GM21717 (cell line): ENCODE data around the gene DPF3.

Experiments
- ATAC-seq: cut with Tn5 transposase; IDR thresholded peaks from one replicate; pipeline ENCODE4 v1.9.1; 2021; ENCODE audit warnings: mild to moderate bottlenecking, moderate library complexity; ENCODE audit not compliant: unreplicated experiment

The DPF3 gene

DNA sequence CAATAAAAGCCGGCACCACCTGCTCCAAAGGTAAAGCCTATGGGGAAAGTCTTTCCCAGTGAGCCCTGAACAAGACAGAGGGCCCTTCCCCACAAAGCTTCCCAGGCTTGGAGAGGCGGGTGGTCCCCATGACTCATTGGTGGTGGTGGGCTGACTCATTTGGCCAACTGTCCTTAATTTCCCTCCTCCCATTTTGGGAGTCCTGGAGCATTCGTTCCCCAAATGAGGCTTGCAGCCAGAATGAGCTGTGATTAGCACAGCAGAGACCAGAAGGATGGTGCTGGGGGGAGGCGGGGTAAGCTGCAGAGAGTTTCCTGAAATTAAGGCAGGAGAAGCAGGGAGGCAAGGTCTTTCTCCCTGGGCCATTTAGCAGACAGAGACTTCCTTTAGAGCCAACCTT, 241.7 kb downstream of the DPF3 start:
- ATAC-seq, result no peak

DNA sequence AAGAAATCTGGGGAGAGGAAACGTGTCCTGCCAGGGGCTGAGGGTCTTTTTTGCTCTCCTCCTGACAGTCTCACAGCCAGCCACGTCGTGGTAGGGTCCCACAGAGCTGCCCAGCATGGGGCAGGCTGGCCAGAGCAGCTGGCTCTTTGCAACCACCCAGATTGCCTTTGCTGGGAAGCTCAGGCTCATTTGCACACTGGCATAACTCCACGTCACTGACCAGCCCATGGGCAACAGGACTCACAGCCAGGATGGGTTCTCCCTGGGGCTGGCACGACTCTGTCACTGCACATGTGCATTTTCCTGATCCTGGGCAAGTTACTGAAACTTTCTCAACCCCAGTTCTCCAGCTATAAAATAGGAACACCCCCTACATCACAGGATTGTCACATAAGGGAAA, 242.2 kb downstream of the DPF3 start:
- no peak for ATAC-seq

DNA sequence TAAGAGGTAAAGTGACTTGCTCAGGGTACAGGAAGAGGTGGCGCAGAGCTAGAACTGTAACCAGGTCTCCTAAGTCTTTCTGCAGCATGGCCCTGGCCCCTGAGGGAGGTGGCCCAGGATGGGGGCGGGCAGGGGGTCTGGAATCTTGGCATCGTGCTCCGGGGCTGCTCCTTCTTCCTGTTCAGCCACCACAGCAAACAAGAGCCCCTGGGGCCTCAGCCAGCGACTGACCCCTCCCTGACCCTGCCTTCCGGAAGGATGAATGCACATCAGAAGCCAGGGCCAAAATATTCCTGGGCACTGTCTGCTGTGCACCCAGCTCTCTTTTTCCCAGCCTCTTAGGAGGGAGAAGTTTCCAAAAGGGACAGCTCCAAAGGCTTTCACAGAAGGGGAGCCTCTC, 242.8 kb downstream of the DPF3 start:
- no peak for ATAC-seq

DNA sequence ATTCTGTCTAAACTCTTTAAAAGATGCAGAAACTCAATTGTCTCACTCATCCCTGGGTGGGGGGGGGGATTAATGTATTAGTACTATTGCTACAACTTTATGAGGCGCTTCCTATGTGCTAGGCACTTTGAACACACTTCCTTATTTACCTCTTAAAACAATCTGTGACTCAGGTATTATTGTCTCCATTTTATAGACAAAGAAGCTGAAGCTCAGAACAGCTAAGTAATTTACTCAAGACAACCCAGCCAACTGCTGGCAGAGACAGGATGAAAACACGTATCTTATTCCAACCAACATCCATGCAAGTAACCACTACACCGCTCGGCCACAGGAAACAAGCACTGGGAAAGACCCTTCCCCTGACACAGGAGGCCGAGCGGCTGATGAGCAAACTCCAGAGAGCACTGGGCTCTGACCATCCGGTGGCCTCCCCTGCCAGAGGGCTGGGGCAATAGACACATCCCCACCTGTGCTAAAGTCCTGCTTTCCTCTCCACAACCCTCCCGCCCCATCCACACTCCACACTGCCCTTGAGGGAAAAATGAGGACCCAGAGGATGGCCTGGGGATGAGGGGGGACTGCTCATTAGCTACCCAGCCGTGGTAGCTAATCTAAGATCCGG, 244.2 kb downstream of the DPF3 start:
- ATAC-seq, result no peak

DNA sequence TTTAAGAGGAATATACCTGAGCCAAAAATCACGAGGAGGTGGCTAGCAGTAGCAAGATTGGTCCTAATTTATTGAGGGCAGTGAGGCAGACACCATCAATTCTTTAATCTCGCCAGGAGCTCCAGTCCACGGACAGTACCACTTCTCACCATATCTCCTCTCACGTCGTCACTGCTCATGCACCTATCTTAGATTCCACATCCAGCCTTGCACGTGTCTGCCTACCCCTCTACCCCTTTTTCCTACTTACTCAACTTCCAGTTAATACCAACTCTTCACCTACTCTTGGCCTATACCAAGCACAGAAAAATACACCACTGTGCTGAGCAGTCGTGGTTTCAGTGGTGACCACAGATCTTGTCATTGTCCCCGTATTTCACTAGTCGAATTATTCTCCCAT, 246.1 kb downstream of the DPF3 start:
- ATAC-seq, result no peak

DNA sequence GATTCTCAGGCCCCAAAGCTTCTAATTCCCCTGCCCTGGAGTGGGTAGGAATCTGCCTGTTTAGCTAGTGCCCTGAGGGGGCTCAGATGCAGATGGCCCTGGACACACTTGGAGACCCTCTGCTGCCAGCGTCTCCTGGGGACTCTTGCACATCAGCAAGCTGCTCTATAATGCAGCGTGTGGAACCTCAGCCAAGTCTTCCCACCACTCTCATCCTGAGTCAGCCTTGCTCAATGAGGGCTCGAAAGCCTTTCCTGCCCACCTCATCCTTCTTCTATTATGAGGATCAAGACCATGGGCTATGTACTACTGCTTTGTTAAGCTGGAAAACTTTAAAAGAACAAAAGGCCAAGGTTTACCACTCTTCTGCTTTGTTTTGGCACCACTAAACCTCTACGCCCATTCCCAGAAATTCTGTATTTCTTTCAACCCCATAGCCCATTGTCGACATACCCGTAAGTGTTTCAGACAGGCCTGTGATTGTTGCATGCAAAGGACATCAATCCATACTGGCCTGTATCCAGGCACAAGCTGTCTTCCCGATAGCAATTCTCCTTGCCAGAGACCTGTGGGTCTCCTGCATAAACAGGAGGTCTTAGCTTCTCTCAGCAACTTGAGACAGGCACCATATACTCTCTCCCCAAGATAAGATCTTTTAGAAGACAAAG, 246.9 kb downstream of the DPF3 start:
- ATAC-seq, result no peak

DNA sequence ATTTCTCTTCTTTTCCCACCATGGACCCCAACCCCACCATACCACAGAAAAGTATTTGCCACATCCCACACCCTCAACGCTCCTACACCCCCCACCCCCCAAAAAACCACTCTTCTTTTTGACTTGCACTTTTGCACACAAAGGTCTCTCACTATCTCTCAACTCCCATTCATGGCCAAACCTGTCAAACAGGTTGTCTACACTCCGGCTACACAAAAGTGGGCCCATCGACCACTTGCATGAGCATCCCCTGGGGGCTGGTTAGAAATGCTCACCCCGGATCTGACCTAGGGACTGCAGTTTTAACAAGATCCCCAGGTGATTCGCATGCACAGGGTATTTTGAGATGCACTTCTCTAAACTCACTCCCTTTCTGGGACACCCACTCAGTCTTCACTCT, 248.2 kb downstream of the DPF3 start:
- ATAC-seq, result no peak

DNA sequence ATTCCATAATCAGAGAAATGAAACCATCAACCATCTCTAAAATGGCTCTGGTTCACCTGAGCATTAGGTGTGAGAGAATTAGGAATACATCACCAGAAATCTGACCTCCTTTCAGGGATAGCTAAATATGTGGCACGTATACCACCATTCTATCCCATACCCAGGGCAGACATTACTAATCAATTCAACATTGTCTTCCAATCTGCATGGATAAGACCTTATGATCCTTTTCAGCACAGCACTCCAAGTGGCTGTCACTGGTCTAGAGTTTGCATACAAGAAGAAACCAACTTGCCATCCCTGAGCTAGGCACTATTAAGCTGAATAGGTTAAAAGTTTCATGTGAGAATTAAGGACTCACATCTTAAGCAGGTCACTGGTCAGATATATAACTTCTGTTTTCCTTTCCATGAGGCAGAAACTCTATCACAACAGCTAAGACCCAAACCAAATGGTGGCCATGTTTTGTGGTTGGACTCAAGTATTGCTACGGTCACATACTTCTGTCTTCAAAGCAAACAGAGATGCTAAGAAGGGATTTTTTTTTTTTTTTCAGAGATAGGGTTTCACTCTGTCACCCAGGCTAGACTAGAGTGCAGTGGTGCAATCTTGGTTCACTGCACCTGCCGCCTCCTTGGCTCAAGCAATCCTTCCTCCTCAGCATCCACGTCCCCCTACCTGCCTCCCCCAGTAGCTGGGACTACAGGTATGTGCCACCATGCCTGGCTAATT, 249.0 kb downstream of the DPF3 start:
- no peak for ATAC-seq

DNA sequence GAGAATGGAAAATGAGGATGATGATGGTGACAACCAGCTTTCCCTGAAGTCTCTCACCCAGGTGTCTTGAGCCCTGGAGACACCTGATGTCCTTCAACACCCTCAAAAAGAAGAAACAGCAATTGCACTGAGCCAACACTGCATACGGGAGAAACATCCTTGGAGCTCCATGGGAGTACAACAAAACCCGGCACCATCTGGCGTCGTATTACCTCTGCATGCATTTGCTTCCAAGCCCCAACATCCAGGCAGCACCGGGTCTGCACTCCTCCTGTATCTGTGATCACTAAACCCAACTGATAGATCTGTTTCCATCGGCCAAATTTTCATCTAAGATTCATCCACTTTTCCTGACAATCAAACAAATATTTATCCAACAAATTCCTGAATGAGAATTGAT, 249.9 kb downstream of the DPF3 start:
- ATAC-seq, result no peak

DNA sequence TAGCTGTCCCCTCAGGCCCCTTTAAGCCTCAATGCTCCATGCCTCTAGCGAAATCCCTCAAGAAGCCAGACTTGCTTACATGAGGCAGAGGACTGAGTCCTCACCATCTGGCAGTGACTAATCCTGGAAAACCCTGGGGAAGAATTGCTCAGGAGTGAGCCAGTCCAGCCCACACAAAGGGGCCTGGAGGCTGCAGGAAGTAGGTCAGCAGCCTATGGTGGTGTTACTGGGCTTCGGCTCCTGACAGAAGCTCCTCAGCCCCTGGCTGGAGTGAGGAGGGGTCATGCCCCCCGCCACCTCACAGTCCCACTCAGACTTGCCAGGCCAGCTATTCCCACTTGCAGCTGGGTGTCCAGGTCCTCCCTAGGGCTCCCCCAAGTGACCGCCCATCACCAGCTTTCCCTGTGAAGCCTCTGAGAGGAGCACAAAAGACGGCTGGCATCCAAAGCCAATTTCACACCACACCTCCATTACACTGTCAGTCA, 250.5 kb downstream of the DPF3 start:
- ATAC-seq, result no peak

DNA sequence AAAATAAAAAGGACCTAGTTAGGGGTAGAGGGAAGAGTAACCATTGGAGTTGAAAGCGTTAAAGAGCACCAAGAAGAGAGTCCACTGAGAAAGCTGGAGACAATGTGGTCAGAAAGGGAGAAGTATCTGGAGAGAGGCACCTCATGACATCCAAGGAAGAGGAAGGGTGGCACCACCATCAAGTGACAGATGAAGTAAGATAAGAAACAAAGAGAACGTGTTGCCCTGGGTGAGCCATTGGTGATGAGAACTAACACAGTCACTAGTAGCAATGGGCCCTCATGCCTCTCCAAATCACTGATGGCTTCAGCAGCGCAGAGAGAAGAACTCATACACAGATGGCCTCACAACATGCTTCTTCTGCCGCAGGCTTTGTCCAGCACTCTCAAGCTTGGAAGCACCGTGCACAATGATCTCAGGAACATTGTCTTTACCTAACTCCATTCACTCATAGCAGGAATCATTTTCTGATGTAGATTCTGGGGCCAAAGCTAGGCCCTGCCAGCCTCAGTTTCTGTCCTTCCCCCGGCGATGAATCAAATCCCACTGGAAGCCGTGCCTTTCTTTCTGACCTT, 252.9 kb downstream of the DPF3 start:
- ATAC-seq, result no peak

DNA sequence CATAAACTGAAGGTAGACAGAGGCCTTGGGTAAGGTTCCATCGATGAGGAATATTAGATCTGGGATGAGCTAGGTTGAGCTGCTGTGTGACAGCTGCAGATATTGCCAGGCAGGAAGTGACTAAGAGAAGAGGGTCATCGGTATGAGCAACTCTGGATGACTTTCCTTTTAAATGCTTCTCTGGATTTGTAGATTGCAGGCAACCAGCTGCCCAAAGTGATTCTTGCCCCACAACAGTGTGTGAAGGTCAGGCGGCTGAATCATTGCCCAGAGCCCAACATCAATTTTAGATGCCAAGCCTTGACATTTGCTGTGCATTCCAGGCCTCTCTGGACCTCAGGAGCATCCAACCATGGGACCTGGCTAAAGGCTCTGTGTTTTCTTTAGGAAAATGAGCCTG, 255.9 kb downstream of the DPF3 start:
- no peak for ATAC-seq

DNA sequence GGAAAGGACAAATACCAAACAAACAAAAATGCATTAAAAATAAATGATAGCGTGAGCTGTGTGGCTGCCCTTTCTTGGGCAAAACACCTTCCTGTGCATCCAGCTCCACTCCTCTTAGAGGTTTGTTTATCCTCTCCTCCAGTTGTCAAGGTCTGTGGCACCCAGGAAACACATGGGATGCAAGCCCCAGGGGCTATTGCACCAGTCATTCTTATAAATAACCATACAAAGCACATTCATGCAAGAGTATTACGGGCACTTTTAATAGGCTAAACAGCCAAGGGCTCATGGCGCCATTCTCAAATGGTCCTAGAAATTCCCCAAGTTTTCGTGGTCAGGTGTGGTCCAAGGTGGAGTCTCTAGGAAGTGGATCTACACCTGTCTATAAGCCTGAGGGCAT, 257.0 kb downstream of the DPF3 start:
- no peak for ATAC-seq

DNA sequence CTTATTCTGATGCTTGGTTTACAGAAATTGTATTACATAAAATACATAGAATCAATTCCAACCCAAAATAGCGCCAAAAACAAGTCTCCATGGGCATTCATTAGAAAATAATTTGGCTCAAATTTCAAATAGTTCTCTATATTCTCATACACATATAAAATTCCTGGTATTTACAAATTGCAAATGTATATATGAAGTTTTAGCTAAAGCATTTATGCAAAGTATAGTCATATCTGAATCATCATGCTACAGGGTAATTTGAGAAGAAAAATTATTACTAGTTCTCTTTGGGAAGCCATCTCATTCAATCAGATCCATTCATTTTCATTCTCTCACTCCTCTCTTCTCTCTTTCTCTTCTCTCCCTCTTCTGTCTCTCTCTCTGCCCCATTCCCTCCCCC, 257.8 kb downstream of the DPF3 start:
- ATAC-seq, result no peak

DNA sequence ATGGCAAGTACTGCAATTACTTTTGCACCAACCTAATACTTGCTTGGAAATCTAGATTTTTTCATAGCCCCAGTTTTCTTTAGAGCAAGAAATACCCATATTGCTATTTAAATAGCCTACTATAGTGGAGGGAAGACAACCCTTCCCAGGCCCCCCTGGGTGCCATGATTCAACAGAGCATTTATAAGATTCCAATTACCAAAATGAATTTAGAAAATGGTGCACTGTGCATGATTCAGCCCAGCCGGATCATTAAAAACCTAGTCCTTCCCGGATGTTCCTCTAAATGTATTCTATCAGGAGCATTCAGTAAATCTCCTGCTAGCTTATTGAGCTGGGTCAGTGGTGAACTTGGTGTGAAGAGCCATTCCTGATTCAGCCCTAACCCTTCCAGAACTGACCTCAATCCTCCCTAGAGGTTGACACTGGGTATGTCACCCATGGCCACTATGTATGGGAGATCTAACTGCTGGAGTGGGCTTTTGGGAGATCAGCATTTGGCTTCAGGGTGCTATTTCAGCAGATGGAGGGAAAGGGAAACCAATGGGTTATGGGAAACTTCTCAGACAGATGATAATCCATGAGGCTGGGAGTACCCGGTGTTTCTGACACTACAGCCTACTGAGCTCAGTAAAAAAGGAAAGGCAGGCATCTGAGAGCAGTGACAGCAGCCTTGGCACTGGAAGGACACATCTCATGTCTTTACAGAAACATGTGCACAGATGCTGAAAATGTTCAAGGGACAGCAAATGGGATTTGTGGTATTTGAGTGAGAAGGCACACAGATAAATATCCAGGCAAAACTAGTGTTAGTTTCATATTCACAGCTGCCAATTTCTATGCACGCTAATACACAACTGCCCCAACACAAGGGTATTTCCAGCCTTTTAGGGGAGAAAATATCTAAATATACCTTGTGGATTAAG, 258.9 kb downstream of the DPF3 start:
- ATAC-seq, result no peak

DNA sequence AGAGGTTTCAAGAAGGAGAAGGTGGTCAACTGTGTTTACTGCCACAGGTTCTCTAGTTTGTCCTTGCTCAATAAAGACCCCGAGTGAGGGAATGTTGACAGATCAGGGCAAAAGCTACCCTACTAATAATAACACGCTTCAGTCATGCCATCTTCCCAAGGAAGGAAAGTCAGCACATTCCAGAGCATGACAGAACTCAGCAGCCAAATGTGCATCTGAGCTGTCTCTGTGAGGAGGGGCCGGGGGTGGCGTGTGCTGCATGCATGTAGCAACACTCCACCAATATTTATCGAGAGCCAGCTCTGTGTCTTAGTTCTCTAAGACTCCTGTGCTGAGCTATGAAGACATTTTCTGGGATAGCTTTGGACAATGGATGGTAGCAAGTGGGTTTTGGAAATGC, 260.4 kb downstream of the DPF3 start:
- ATAC-seq, result no peak

DNA sequence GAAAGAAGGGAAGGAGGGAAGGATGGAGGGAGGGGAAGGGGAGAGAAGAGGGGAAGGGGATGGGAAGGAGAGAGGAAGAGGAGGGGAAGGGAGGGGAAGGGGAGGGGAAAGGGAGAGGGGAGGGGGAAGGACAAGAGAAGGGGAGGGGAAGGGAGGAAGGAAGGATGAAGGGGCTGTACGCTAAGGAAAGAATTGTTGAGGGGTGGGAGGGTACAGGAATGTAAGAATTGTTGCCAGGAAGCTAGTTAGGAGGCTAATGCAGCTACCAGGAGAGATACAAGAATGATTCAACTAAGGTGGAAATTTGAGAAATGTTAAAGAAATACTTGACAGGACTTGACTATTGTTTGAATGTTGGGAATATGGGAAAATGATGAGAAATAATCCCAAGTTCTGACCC, 261.2 kb downstream of the DPF3 start:
- no peak for ATAC-seq

DNA sequence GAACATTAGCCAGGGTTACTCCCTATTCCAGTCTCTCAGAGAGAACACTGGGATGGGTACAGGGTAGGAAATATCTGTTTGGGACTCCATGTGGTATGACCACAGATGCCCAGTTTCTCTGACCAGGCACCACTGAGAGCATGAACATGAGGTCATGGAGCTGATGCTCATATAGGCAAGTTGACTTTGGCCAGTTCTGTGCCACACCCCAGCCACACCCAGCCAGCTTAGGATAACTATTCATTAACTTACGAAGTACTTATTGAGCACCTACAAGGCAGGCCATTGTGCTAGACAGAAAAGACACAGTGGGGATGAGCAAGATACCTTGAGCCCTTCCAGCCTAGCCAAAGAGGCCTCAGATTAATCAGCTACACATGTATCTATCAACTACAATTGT, 262.5 kb downstream of the DPF3 start:
- no peak for ATAC-seq

DNA sequence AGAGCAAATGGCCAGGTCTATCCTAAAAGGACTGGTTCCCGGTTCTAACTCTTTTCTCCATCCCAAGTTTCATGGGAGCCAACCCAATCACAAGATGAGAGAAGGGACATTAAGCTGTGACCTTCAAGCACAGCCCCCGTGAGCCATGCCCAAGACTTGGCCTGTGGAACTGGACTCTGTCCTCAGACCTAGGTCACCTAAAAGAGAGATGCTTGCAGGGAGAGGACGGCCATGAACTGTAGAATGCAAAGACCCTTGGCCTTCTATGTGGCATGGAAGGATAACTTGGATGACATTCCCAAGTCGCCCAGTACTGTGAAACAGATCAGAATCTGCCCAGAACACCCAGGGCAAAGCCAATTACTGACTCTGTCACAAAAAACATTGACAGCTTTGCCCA, 263.5 kb downstream of the DPF3 start:
- no peak for ATAC-seq

DNA sequence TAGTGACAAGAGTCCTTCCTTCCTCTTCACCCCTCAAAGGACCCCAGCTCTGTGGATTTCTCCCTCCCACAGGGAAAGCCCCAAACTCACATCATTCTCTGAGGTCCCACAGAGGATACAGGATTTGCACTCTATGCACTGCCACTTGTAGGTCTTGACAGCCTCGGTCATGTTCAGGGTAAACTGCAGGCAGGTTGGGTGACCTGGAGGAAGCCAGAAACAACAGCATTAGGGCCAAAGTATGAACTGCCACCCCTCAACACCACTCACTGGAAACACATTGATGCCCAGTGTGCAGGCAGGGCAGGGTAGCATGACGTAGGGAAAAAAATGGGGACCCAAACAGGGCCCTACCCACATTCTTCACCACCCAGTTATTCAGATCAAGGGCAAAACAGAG, 264.4 kb downstream of the DPF3 start:
- ATAC-seq, result no peak

DNA sequence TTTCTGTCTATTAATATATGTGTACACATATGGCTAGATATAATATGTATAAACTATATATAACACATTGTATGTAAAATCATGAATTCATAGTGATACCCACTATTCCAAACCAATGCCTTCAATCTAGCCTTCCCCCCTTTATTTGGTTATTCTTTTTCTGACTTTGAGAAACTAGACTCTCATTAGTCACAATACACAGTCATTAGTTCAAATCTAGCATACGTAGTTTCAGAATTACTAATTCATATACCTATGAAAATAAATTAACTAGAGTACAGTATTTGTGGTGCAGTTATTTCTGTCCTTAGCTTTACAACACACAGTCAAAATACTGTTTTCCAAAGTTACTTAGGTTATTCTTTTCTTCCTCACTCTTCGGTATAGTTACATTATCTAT, 268.2 kb downstream of the DPF3 start:
- ATAC-seq, result no peak
